ENCODE results near the gene SAA4. TPM values are rescaled to one million over a fixed set of nuclear protein-coding genes. Genes with fewer than 3 reads are reported as not detected.

SAA4 gene
- total RNA-seq, 1 experiment from 2014 or later = not detected

- DNase-seq (ENCODE audit: low read depth, low spot score) = no peak
- Histone ChIP-seq H3K27ac (ENCODE audit: low read depth, low read length) (no peak overlapping the region), H3K4me1 (ENCODE audit: control insufficient read depth in 1 of 2, insufficient read depth in 2 of 2, low read length in 2 of 2) (no peaks in the 10 kb centered on the region), H3K9me2 (ENCODE audit: insufficient read depth) (no peaks in the 10 kb centered on the region), H3K9ac (ENCODE audit: low read length) (no peak overlapping the region), H2AFZ (ENCODE audit: low read depth, low read length, poor library complexity, severe bottlenecking) (no peak overlapping the region), H3K4me3 (replicated peaks in 1 of 2; ENCODE audit: low read depth in 1 of 2, low read length in 2 of 2) (no peak overlapping the region), H3K36me3 (ENCODE audit: control insufficient read depth in 1 of 2, insufficient read depth in 2 of 2, low read length in 2 of 2) (no peaks in the 10 kb centered on the region), H3K9me3 (ENCODE audit: control insufficient read depth in 1 of 2, insufficient read depth in 1 of 2, low read depth in 1 of 2, low read length in 2 of 2) (no peaks in the 10 kb centered on the region), H3K27me3 (ENCODE audit: insufficient read depth, low read length) (no peaks in the 10 kb centered on the region), H3K79me2 (ENCODE audit: insufficient read depth, low read length) (no peaks in the 10 kb centered on the region), H4K20me1 (ENCODE audit: insufficient read depth) (no peaks in the 10 kb centered on the region), H3K4me2 (ENCODE audit: low read length) (no peak overlapping the region)
- intact Hi-C loops (cut with micrococcal nuclease) = loop anchor here (5.0 kb wide), 1 partner anchor 212 kb away; no protein-coding TSS in a partner anchor
- ChIA-PET CTCF (interaction anchor here (1.0 to 1.4 kb wide), 3 partner anchors 10 to 89 kb away, joined by 7 to 17 read pairs (median 8); no protein-coding TSS in a partner anchor), RAD21 (ENCODE audit: low non-redundant PET in 1 of 2, low total read pairs in 2 of 2, uncharacterized antibody in 2 of 2, unreplicated experiment in 2 of 2) (interaction anchor here in 1 of 2 experiments (1.2 kb wide), 1 partner anchor 89 kb away, joined by 6 read pairs; no protein-coding TSS in a partner anchor), POLR2A (no interaction called here)
- ATAC-seq = no peak
- no TSS peak for BruUV-seq (replicated peaks)
- TF ChIP-seq CTCF (IDR thresholded peaks at IDR 0.05 in 2 of 3, conservative IDR thresholded peaks at IDR 0.05 in 1 of 3; ENCODE audit: borderline replicate concordance in 1 of 3, insufficient read depth in 1 of 3, low read depth in 2 of 3, low read length in 2 of 3) = no peak
- TF ChIP-seq POLR2A (IDR thresholded peaks at IDR 0.05; ENCODE audit: borderline replicate concordance, extremely low read depth, insufficient read depth, insufficient read length) = no peak
- TF ChIP-seq ZNF274 (IDR thresholded peaks at IDR 0.05; ENCODE audit: low read depth, low read length) = no peak
- TF ChIP-seq CBX3 (IDR thresholded peaks at IDR 0.05; ENCODE audit: low read depth) = no peak
- no peak for TF ChIP-seq POLR2AphosphoS5 (IDR thresholded peaks at IDR 0.05; ENCODE audit: low read depth, low read length)
- TF ChIP-seq SIN3A (IDR thresholded peaks at IDR 0.05; ENCODE audit: low read depth) = no peak
- no peak for TF ChIP-seq ATF3 (IDR thresholded peaks at IDR 0.05)
- TF ChIP-seq EZH2 (IDR thresholded peaks at IDR 0.05) = no peak
- no peak for TF ChIP-seq CEBPB (IDR thresholded peaks at IDR 0.05; ENCODE audit: low read depth)
- TF ChIP-seq FOSL1 (IDR thresholded peaks at IDR 0.05; ENCODE audit: low read depth) = no peak
- no peak for TF ChIP-seq REST (IDR thresholded peaks at IDR 0.05; ENCODE audit: low read depth)
- TF ChIP-seq TCF7L2 (IDR thresholded peaks at IDR 0.05; ENCODE audit: borderline replicate concordance, extremely low read depth, insufficient read depth, insufficient read length) = no peak
- no peak for TF ChIP-seq EGR1 (IDR thresholded peaks at IDR 0.05; ENCODE audit: low read depth)
- no peak for TF ChIP-seq RAD21 (IDR thresholded peaks at IDR 0.05; ENCODE audit: low read depth)
Measured at GRCh38 chr11:18204771-18205170, 31.8 kb downstream of the SAA4 start.

Data from HCT116 (cell line).